OCI-LY3 (cell line): ENCODE measurements around the gene KLF1.

Experiments
- H2AFZ ChIP-seq: fragments of 200-600, 300-600 bp; shearing (Covaris generic); 2 replicates; pipeline ENCODE4 v1.6.0; 2014; ENCODE audit warnings: antibody characterized with exemption, low read depth, low read length
- H3K27ac ChIP-seq: fragments of 200-600, 300-600 bp; sonication (generic); 2 replicates; pipeline ENCODE4 v1.5.1; 2014; ENCODE audit warnings: mild to moderate bottlenecking, low read length, moderate library complexity, mixed read lengths
- H3K27me3 ChIP-seq: fragments of 200-600, 300-600 bp; sonication (generic); 2 replicates; pipeline ENCODE4 v1.6.1; 2014; ENCODE audit warnings: low read depth, low read length, mixed read lengths
- H3K36me3 ChIP-seq: fragments of 200-600, 300-600 bp; sonication (generic); replicated peaks from 2 replicates; pipeline ENCODE3; 2014; ENCODE audit warnings: low read depth, low read length, mixed read lengths
- H3K4me1 ChIP-seq: fragments of 300-600, 200-600 bp; sonication (generic); 2 replicates; pipeline ENCODE4 v1.6.1; 2014; ENCODE audit warnings: low read length, mixed read lengths
- H3K4me2 ChIP-seq: fragments of 200-600, 300-600 bp; sonication (generic); 2 replicates; pipeline ENCODE4 v1.6.1; 2014; ENCODE audit warnings: low read length, mixed read lengths
- H3K4me3 ChIP-seq: fragments of 300-600, 200-600 bp; sonication (generic); 2 replicates; pipeline ENCODE4 v1.5.1; 2014; ENCODE audit warnings: antibody characterized with exemption, mild to moderate bottlenecking, low read length, moderate library complexity
- H3K79me2 ChIP-seq: fragments of 300-600, 200-600 bp; shearing (Covaris generic); 2 replicates; pipeline ENCODE4 v1.6.1; 2014; ENCODE audit warnings: mild to moderate bottlenecking, low read length, mixed read lengths
- H3K9ac ChIP-seq: fragments of 300-600, 200-600 bp; shearing (Covaris generic); 2 replicates; pipeline ENCODE4 v1.6.0; 2014; ENCODE audit warnings: mild to moderate bottlenecking, low read length, moderate library complexity
- H3K9me3 ChIP-seq: fragments of 200-600, 300-600 bp; shearing (Covaris generic); 2 replicates; pipeline ENCODE4 v1.6.1; 2014; ENCODE audit warnings: low read length, mixed read lengths; ENCODE audit not compliant: insufficient read depth
- H4K20me1 ChIP-seq: fragments of 200-600, 300-600 bp; sonication (generic); 2 replicates; pipeline ENCODE4 v1.6.1; 2016; ENCODE audit warnings: low read length, mixed read lengths; ENCODE audit not compliant: insufficient read depth
- CTCF ChIP-seq: fragments of 200-600, 300-600 bp; sonication (generic); IDR thresholded peaks from 2 replicates; pipeline ENCODE4 v1.5.1; 2014; ENCODE audit warnings: antibody characterized with exemption, low read length, low read depth
- EZH2phosphoT487 ChIP-seq: fragments of 200-600 bp; shearing (Covaris generic); IDR thresholded peaks from 2 replicates; pipeline ENCODE4 v1.6.1; 2018; ENCODE audit warnings: antibody characterized with exemption, mixed run types, low read depth

Gene KLF1

DNA sequence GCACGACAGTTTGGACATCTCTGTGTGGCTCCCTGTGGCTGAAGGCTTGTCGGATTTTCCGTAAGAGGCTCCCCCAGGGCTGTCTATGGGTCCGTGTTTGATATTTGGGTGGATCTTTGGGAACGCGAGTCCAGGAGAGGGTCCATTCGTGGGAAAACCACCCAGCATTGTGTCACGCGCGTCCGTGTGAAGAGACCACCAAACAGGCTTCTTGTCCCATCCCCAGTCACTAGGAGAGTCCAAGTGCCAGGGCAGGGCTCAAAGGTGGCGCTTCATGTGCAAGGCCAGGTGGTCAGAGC lies 2.4 kb downstream of the KLF1 start:
- Histone ChIP-seq H3K9me3 (peaks cover 19% of the 10 kb centered on the region), H3K4me1 (peaks cover 24% of the 10 kb centered on the region), H4K20me1 (peaks cover under 1% of the 10 kb centered on the region; the same call in 1 of the 2 replicates), H3K27ac (no peak overlapping the region), H3K4me3 (peak overlapping the region; percentile 77), H3K9ac (no peak overlapping the region), H2AFZ (no peak overlapping the region; the same call in 1 of the 2 replicates), H3K4me2 (peak overlapping the region; percentile 72), H3K36me3 (peaks cover 15% of the 10 kb centered on the region), H3K79me2 (peaks cover 16% of the 10 kb centered on the region), H3K27me3 (no peaks in the 10 kb centered on the region)
- TF ChIP-seq EZH2phosphoT487 (no peak), CTCF (no peak)

GRCh38 chr19:12884202-12884601 lies 2.8 kb downstream of the KLF1 start:
- Histone ChIP-seq H3K9ac (no peak overlapping the region), H2AFZ (no peak overlapping the region), H3K4me1 (peaks cover 23% of the 10 kb centered on the region), H3K79me2 (peaks cover 19% of the 10 kb centered on the region), H3K4me3 (0 out of 2 replicates have a peak overlapping the region, but pooled peaks have one; percentile 77), H3K27ac (no peak overlapping the region), H4K20me1 (peaks cover 3% of the 10 kb centered on the region; the same call in 1 of the 2 replicates), H3K4me2 (no peak overlapping the region), H3K9me3 (peaks cover 19% of the 10 kb centered on the region), H3K27me3 (no peaks in the 10 kb centered on the region), H3K36me3 (peaks cover 17% of the 10 kb centered on the region)
- TF ChIP-seq CTCF (no peak), EZH2phosphoT487 (no peak)

- Histone ChIP-seq H3K4me1 (peaks cover 21% of the 10 kb centered on the region), H3K79me2 (peaks cover 19% of the 10 kb centered on the region), H3K27ac (no peak overlapping the region), H3K9me3 (peaks cover 19% of the 10 kb centered on the region), H3K36me3 (peaks cover 28% of the 10 kb centered on the region), H3K27me3 (no peaks in the 10 kb centered on the region), H3K9ac (no peak overlapping the region), H4K20me1 (peaks cover 8% of the 10 kb centered on the region; the same call in 1 of the 2 replicates), H3K4me3 (no peak overlapping the region), H3K4me2 (no peak overlapping the region), H2AFZ (no peak overlapping the region)
- TF ChIP-seq EZH2phosphoT487 (no peak), CTCF (no peak)
Measured at GRCh38 chr19:12882589-12882988, 4.4 kb downstream of the KLF1 start.

DNA sequence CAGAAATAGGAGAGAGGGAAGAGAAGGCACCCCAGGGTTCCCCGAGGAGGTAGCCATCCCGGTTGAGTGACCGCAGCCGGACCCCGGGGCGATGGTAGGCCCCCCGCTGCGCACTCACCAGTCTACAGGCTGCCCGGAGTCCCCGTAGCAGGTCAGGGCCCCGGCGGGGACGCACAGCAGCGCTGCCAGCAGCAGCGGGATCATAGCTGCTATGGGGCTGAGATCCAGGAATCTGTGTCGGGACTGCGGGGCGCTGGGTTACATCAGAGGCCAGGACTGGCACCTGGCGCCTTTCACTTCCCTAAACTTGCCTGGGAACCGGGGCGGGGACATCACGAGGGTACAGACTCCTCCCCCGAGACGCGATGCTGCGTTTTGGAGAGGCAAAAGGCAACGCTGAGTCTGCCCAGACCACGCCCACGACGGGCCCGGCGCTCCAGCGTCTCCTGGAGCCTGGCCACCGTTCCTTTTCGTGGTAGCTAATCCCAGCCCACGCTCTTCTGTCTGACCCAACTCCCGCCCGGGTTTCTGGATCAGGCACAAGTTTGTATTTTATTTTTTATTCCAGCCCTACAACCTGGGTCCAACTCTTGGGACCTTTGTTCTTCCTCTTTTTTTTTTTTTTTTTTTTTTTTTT lies 5.7 kb downstream of the KLF1 start, which contains the start of gene DNASE2:
Gene DNASE2 (minus strand): TSS at position 278 of the 637 bp plus-strand sequence. CDS start 74 bp downstream, at position 204.
- Histone ChIP-seq H2AFZ (peak within 1 kb of the TSS; percentile 29; the same call in 1 of the 2 replicates), H3K4me1 (peaks cover 19% of the 10 kb centered on the region), H3K27me3 (no peaks in the 10 kb centered on the region), H3K79me2 (peaks cover 19% of the 10 kb centered on the region), H4K20me1 (peaks cover 8% of the 10 kb centered on the region; the same call in 1 of the 2 replicates), H3K36me3 (peaks cover 28% of the 10 kb centered on the region), H3K4me2 (peak within 1 kb of the TSS; percentile 96), H3K27ac (peak within 1 kb of the TSS; percentile 85), H3K9me3 (peaks cover 19% of the 10 kb centered on the region), H3K4me3 (peak within 1 kb of the TSS; percentile 92), H3K9ac (peak within 1 kb of the TSS; percentile 97)
- TF ChIP-seq CTCF (no peak), EZH2phosphoT487 (no peak)
